HCT116 (cell line): ENCODE measurements around the gene CHDH. TPM values are rescaled to one million over a fixed set of nuclear protein-coding genes. Genes with fewer than 3 reads are reported as not detected.

Source experiments
- ATAC-seq: fragments of 200-7000 bp; cut with Tn5 transposase; 2 replicates; pipeline ENCODE4 v1.9.1; 2020; ENCODE audit warnings: mild to moderate bottlenecking, moderate library complexity
- BruUV-seq: library from RNA; stranded (reverse); fragments of 400-500 nt; replicated peaks from 2 replicates; lab custom pipeline; 2021; lab: Mats Ljungman, UMichigan
- CTCF ChIA-PET: fragments of 300-600 bp; sonication (Branson Sonifier 250); formaldehyde crosslinking; loops from one replicate; lab custom pipeline; 2021; ENCODE audit warnings: antibody characterized with exemption; lab: Charles Lee
- POLR2A ChIA-PET: fragments of 300-600, 350-600 bp; sonication (Branson Sonifier 250); formaldehyde crosslinking; loops from one replicate; lab custom pipeline; 2021; ENCODE audit warnings: antibody characterized with exemption; lab: Charles Lee
- RAD21 ChIA-PET, 2 experiments: fragments of 300-600 bp; sonication (Branson Sonifier 250); formaldehyde crosslinking; loops; one replicate each; lab custom pipeline; 2023; ENCODE audit warnings: low total read pairs in 2 of 2; ENCODE audit not compliant: uncharacterized antibody in 2 of 2, unreplicated experiment in 2 of 2, low non-redundant PET in 1 of 2; lab: Charles Lee
- DNase-seq: peaks from one replicate; pipeline ENCODE4 v3.0.0-alpha.2; 2010; ENCODE audit warnings: low read depth, low spot score
- H2AFZ ChIP-seq: fragments of 200-600 bp; shearing (Covaris generic), sonication (generic); 2 replicates; pipeline ENCODE4 v1.6.1; 2017; ENCODE audit warnings: low read depth, mixed run types, mixed read lengths, antibody characterized with exemption, low read length; ENCODE audit not compliant: poor library complexity, severe bottlenecking
- H3K27ac ChIP-seq: 2 replicates; pipeline ENCODE4 v1.5.1; 2012; ENCODE audit warnings: low read depth, low read length
- H3K27me3 ChIP-seq: fragments of 200-600 bp; sonication (generic); 2 replicates; pipeline ENCODE4 v1.6.1; 2016; ENCODE audit warnings: mixed run types, low read length, mixed read lengths; ENCODE audit not compliant: insufficient read depth
- H3K36me3 ChIP-seq, 2 experiments: fragments of 200-500 bp in 1 of 2; fragments of 200-600 bp in 1 of 2; sonication (Bioruptor generic) in 1 of 2; sonication (generic) in 1 of 2; 2 replicates each; pipeline versions ENCODE4 v1.5.1 to v1.6.1; 2014 to 2016; ENCODE audit warnings: low read length in 2 of 2, inconsistent platforms in 1 of 2, mixed read lengths in 1 of 2, mixed run types in 1 of 2; ENCODE audit not compliant: insufficient read depth in 2 of 2, control insufficient read depth in 1 of 2
- H3K4me1 ChIP-seq, 2 experiments: fragments of 200-600 bp in 1 of 2; sonication (generic) in 1 of 2; 2 replicates each; pipeline versions ENCODE4 v1.5.1 to v1.6.1; 2012 to 2017; ENCODE audit warnings: low read length in 2 of 2, inconsistent platforms in 1 of 2, mild to moderate bottlenecking in 1 of 2, mixed read lengths in 1 of 2, mixed run types in 1 of 2, moderate library complexity in 1 of 2; ENCODE audit not compliant: insufficient read depth in 2 of 2, control insufficient read depth in 1 of 2
- H3K4me2 ChIP-seq: fragments of 200-600 bp; sonication (generic); 2 replicates; pipeline ENCODE4 v1.6.1; 2017; ENCODE audit warnings: mixed run types, low read length, mixed read lengths
- H3K4me3 ChIP-seq, 2 experiments: fragments of 200-600 bp in 1 of 2; sonication (generic) in 1 of 2; replicated peaks in 1 of 2; 2 replicates each; pipeline ENCODE4 v1.5.1; 2011 to 2016; ENCODE audit warnings: low read length in 2 of 2, control low read depth in 1 of 2, low read depth in 1 of 2, mild to moderate bottlenecking in 1 of 2, mixed read lengths in 1 of 2, mixed run types in 1 of 2
- H3K79me2 ChIP-seq: fragments of 200-600 bp; sonication (generic); 2 replicates; pipeline ENCODE4 v1.6.1; 2017; ENCODE audit warnings: mild to moderate bottlenecking, mixed run types, low read length, moderate library complexity, mixed read lengths; ENCODE audit not compliant: insufficient read depth
- H3K9ac ChIP-seq: fragments of 200-600 bp; sonication (generic); 2 replicates; pipeline ENCODE4 v1.6.1; 2016; ENCODE audit warnings: low read length, mixed read lengths
- H3K9me2 ChIP-seq: fragments of 200-600 bp; sonication (generic), shearing (Covaris generic); 2 replicates; pipeline ENCODE4 v1.6.1; 2017; ENCODE audit warnings: mixed run types, mild to moderate bottlenecking, moderate library complexity; ENCODE audit not compliant: insufficient read depth
- H3K9me3 ChIP-seq, 2 experiments: fragments of 200-500 bp in 1 of 2; fragments of 200-600 bp in 1 of 2; sonication (Bioruptor generic) in 1 of 2; sonication (generic) in 1 of 2; 2 replicates each; pipeline ENCODE4 v1.6.1; 2014 to 2017; ENCODE audit warnings: low read length in 2 of 2, mixed read lengths in 2 of 2, inconsistent platforms in 1 of 2, low read depth in 1 of 2, mild to moderate bottlenecking in 1 of 2, mixed run types in 1 of 2, moderate library complexity in 1 of 2; ENCODE audit not compliant: control insufficient read depth in 1 of 2, insufficient read depth in 1 of 2
- H4K20me1 ChIP-seq: fragments of 200-600 bp; sonication (generic), shearing (Covaris generic); 2 replicates; pipeline ENCODE4 v1.6.1; 2017; ENCODE audit warnings: mixed run types, mild to moderate bottlenecking, moderate library complexity; ENCODE audit not compliant: insufficient read depth
- CBX3 ChIP-seq: IDR thresholded peaks from 2 replicates; pipeline ENCODE4 v1.6.1; 2012; ENCODE audit warnings: low read depth
- CEBPB ChIP-seq: IDR thresholded peaks from 2 replicates; pipeline ENCODE4 v1.6.1; 2012; ENCODE audit warnings: low read depth
- EZH2 ChIP-seq: fragments of 200-600 bp; sonication (generic); IDR thresholded peaks from 2 replicates; pipeline ENCODE4 v1.6.1; 2017; ENCODE audit warnings: antibody characterized with exemption, mixed run types
- FOSL1 ChIP-seq: IDR thresholded peaks from 2 replicates; pipeline ENCODE4 v1.6.1; 2012; ENCODE audit warnings: low read depth
- MAX ChIP-seq: IDR thresholded peaks from 2 replicates; pipeline ENCODE4 v1.6.1; 2012
- POLR2A ChIP-seq: IDR thresholded peaks from 2 replicates; pipeline ENCODE4 v1.7.0; 2011; ENCODE audit warnings: borderline replicate concordance; ENCODE audit not compliant: insufficient read depth, insufficient read length; ENCODE audit errors: extremely low read depth
- POLR2AphosphoS5 ChIP-seq: IDR thresholded peaks from 2 replicates; pipeline ENCODE4 v1.6.1; 2011; ENCODE audit warnings: mild to moderate bottlenecking, low read depth, low read length, moderate library complexity
- RAD21 ChIP-seq: IDR thresholded peaks from 2 replicates; pipeline ENCODE4 v1.6.1; 2012; ENCODE audit warnings: low read depth, mild to moderate bottlenecking
- SIN3A ChIP-seq: IDR thresholded peaks from 2 replicates; pipeline ENCODE4 v1.6.1; 2012; ENCODE audit warnings: low read depth
- YY1 ChIP-seq: IDR thresholded peaks from 2 replicates; pipeline ENCODE4 v1.6.1; 2011; ENCODE audit warnings: low read length, low read depth, moderate library complexity, mild to moderate bottlenecking; ENCODE audit not compliant: insufficient replicate concordance; ENCODE audit errors: extremely low read depth
- intact Hi-C: fragments of 100-400 bp; cut with micrococcal nuclease; formaldehyde crosslinking; loops from 2 replicates; pipeline ENCODE4 v1.10.0; 2022
- total RNA-seq: library from RNA; stranded (reverse); gene quantifications from one replicate; pipeline ENCODE4 v1.2.1, GENCODE V29; 2021; ENCODE audit not compliant: unreplicated experiment
- TF ChIP-seq, protein P1 (sequence below): IDR thresholded peaks from 2 replicates; pipeline ENCODE4 v1.6.1; 2012; ENCODE audit warnings: low read depth

The CHDH gene
- total RNA-seq, 1 experiment from 2014 or later, result 10.8 TPM

DNA sequence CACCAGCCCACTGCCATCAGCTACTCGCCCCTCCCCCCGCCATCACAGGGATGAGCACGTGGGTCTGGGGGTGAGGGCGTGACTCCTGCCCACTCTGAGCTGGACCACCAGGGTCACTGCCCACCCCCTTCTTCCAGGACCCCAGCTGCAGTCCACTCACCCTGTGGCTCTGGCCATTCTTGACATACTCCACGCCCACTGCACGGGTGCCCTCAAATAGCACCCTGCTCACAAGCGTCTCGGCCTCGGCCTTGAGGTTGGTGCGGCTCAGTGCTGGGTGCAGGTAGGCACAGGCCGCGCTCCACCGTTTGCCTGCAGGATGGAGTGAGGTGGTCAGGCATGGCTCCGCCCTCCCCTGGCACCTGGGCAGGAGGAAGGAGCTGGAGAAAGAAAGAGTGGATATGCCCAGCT, 23.9 kb downstream of the CHDH start:
- TF ChIP-seq RAD21, result no peak
- TF ChIP-seq SIN3A, result no peak
- TF ChIP-seq, protein P1, sequence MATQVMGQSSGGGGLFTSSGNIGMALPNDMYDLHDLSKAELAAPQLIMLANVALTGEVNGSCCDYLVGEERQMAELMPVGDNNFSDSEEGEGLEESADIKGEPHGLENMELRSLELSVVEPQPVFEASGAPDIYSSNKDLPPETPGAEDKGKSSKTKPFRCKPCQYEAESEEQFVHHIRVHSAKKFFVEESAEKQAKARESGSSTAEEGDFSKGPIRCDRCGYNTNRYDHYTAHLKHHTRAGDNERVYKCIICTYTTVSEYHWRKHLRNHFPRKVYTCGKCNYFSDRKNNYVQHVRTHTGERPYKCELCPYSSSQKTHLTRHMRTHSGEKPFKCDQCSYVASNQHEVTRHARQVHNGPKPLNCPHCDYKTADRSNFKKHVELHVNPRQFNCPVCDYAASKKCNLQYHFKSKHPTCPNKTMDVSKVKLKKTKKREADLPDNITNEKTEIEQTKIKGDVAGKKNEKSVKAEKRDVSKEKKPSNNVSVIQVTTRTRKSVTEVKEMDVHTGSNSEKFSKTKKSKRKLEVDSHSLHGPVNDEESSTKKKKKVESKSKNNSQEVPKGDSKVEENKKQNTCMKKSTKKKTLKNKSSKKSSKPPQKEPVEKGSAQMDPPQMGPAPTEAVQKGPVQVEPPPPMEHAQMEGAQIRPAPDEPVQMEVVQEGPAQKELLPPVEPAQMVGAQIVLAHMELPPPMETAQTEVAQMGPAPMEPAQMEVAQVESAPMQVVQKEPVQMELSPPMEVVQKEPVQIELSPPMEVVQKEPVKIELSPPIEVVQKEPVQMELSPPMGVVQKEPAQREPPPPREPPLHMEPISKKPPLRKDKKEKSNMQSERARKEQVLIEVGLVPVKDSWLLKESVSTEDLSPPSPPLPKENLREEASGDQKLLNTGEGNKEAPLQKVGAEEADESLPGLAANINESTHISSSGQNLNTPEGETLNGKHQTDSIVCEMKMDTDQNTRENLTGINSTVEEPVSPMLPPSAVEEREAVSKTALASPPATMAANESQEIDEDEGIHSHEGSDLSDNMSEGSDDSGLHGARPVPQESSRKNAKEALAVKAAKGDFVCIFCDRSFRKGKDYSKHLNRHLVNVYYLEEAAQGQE, result no peak
- TF ChIP-seq FOSL1, result no peak
- TF ChIP-seq POLR2AphosphoS5, result no peak
- Histone ChIP-seq H3K9me3 (no peaks in the 10 kb centered on the region), H3K79me2 (no peaks in the 10 kb centered on the region), H3K27me3 (no peaks in the 10 kb centered on the region), H3K4me2 (no peak overlapping the region), H3K4me3 (no peak overlapping the region), H3K4me1 (no peaks in the 10 kb centered on the region), H3K9me2 (no peaks in the 10 kb centered on the region), H3K9ac (no peak overlapping the region), H4K20me1 (no peaks in the 10 kb centered on the region), H2AFZ (no peak overlapping the region), H3K27ac (no peak overlapping the region), H3K36me3 (no peaks in the 10 kb centered on the region; a peak in 1 of 4 replicates)
- ChIA-PET RAD21 (no interaction called here), POLR2A (no interaction called here), CTCF (no interaction called here)
- intact Hi-C loops, result no loop called here
- no peak for DNase-seq
- ATAC-seq, result no peak
- no TSS peak for BruUV-seq

- Histone ChIP-seq H3K9me3 (no peaks in the 10 kb centered on the region), H3K27ac (no peak overlapping the region), H3K9me2 (no peaks in the 10 kb centered on the region), H2AFZ (no peak overlapping the region), H3K36me3 (no peaks in the 10 kb centered on the region; a peak in 1 of 4 replicates), H3K4me2 (no peak overlapping the region), H3K9ac (no peak overlapping the region), H3K4me3 (no peak overlapping the region), H4K20me1 (no peaks in the 10 kb centered on the region), H3K79me2 (no peaks in the 10 kb centered on the region), H3K27me3 (no peaks in the 10 kb centered on the region), H3K4me1 (no peaks in the 10 kb centered on the region)
- ChIA-PET CTCF (no interaction called here), POLR2A (no interaction called here), RAD21 (no interaction called here)
- intact Hi-C loops, result no loop called here
- no peak for DNase-seq
- no TSS peak for BruUV-seq
- no peak for ATAC-seq
- TF ChIP-seq POLR2A, result no peak
- TF ChIP-seq EZH2, result no peak
- TF ChIP-seq POLR2AphosphoS5, result no peak
- no peak for TF ChIP-seq YY1
- TF ChIP-seq CEBPB, result no peak
- TF ChIP-seq RAD21, result no peak
- TF ChIP-seq, protein P1, result no peak
- TF ChIP-seq MAX, result no peak
- TF ChIP-seq FOSL1, result no peak
- no peak for TF ChIP-seq CBX3
Measured at GRCh38 chr3:53821631-53822121, 24.5 kb downstream of the CHDH start.
